22Rv1 (cell line): Measurements from ENCODE around the gene DCP1B.

ENCODE experiments used
- CTCF ChIP-seq: fragments of 450-650 bp; IDR thresholded peaks from 2 replicates; pipeline ENCODE4 v1.5.1; 2017; ENCODE audit warnings: mild to moderate bottlenecking
- ZFX ChIP-seq: fragments of 450-650 bp; IDR thresholded peaks from 2 replicates; pipeline ENCODE4 v1.6.1; 2017; ENCODE audit warnings: antibody characterized with exemption, borderline replicate concordance

GRCh38 chr12:2039034-2039433, 34.8 kb upstream of the DCP1B start:
- TF ChIP-seq CTCF (no peak), ZFX (no peak)
